ENCODE data around the gene ENTPD8.
"Not testable (repeated sequence)": the region's sequence is repeated elsewhere in the genome, so short reads cannot be mapped to it uniquely, and the experiment has no call there.

ENTPD8 gene

DNA sequence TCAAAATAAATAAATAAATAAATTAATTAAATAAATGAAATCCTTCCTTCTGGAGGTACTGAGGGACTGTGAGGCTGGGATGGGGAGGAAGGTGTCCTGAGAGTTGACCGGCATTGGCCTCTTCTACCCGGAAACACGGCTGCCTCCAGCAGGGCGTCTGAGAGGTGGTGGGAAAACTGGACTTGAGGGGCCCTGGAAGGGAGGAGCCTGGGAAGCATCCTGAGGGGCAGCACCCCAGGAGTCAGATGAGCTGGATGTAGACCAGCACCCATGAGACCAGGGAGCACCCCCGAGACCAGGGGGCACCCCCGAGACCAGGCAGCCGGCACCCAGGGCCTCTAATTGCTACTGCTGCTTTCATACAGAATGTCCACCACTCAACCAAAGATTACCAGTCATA is 26.7 kb upstream of the ENTPD8 start:
- H3K27ac ChIP-seq, result no peak overlapping the region
- TF ChIP-seq, protein P1, sequence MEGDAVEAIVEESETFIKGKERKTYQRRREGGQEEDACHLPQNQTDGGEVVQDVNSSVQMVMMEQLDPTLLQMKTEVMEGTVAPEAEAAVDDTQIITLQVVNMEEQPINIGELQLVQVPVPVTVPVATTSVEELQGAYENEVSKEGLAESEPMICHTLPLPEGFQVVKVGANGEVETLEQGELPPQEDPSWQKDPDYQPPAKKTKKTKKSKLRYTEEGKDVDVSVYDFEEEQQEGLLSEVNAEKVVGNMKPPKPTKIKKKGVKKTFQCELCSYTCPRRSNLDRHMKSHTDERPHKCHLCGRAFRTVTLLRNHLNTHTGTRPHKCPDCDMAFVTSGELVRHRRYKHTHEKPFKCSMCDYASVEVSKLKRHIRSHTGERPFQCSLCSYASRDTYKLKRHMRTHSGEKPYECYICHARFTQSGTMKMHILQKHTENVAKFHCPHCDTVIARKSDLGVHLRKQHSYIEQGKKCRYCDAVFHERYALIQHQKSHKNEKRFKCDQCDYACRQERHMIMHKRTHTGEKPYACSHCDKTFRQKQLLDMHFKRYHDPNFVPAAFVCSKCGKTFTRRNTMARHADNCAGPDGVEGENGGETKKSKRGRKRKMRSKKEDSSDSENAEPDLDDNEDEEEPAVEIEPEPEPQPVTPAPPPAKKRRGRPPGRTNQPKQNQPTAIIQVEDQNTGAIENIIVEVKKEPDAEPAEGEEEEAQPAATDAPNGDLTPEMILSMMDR (conservative IDR thresholded peaks at IDR 0.05), result no peak

DNA sequence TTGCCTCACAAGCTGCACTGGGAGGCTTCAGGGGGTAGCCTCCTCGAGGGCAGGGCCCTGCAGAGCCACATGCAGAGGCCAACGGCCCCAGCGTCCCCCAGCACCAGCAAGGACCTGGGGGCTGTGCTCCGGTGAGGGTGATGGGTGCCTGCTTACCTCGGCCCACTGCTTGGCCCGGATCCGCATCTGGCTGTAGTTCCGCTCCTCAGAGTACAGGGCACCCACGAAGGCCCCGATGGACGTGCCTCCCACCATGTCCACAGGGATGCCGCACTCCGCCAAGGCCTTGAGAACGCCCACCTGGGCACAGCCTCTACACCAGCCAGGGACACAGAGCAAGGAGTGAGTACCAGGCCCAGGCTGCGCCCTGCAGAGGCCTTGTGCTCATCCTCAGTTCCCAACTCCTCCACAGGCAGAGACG is 26.0 kb upstream of the ENTPD8 start:
- no peak overlapping the region for H3K27ac ChIP-seq
- TF ChIP-seq, protein P1 (conservative IDR thresholded peaks at IDR 0.05), result no peak

DNA sequence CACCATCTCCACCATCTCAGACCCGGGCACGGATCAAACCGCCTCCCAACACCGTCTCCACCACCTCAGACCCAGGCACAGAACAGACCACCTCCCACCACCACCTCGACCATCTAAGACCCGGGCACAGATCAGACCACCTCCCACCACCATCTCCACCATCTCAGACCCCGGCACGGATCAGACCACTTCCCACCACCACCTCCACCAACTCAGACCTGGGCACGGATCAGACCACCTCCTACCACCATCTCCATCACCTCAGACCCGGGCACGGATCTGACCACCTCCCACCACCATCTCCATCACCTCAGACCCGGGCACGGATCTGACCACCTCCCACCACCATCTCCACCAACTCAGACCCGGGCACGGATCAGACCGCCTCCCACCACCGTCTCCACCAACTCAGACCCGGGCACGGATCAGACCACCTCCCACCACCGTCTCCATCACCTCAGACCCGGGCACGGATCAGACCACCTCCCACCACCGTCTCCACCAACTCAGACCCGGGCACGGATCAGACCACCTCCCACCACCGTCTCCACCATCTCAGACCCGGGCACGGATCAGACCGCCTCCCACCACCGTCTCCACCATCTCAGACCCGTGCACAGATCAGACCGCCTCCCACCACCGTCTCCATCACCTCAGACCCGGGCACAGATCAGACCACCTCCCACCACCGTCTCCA is 25.4 kb upstream of the ENTPD8 start:
- not testable (repeated sequence) for H3K27ac ChIP-seq

DNA sequence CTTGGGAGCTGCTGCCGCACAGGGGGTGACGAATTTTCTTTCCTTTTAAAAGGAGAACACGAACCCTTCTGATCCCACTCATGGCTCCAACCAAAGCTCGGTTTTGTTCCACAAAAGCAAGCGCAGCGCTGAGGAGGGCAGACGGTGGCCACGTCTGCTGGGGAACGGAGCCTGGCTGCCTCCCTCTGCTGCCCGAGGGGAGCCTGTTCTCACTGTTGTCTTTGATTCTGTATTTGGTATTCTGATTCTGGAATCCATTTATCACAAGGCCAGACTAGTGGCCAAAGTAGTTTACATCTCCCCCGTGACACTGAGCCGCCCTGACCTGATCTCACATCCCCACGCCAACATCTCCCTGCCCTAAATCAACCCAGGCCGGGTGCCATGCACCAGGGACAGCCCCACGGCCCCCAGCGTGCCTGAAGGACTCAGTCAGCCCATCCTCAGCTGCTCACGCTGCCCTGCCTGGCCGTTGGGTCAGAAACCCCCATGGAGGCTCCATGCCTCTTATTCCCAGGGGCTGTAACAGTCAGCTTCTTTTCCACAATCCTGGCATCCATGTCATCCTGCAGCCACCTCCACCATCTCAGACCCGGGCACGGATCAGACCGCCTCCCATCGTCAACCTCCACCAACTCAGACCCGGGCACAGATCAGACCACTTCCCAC is 24.7 kb upstream of the ENTPD8 start:
- TF ChIP-seq, protein P1 (conservative IDR thresholded peaks at IDR 0.05), result no peak
- H3K27ac ChIP-seq, result no peak overlapping the region

DNA sequence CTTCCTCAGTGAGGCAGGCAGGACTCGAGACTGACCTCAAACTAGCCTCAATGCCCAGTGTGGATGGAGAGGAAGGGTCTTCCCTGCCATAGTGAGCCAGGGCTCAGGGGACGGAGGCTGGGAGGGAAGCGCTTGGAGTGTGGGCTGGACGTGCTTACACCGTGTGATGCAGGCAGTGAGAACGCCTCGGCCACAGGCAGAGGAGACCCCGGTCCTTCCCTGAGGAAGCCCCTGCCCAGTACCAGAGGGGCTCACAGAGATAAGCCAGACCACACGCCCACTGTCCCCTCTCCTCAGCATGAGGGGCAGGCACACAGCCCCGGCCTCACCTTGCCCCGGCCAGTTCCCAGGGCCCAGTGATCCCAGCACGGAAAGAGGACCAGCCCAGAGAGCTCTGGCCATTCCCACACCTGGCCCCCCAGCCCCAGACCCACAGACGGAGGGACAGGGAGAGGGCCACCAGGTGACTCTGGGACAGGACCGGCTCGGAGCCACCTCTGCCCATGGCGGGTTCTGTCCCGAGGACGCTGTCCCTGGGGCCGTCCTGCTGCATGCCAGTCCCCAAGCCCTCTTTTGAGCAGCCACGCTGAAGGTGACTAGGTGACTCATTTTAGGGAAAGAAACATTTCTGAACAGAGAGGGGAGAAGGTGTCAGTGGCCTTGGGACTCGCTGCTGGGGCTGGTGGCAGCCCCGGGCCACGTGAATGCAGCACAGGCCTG is 24.0 kb upstream of the ENTPD8 start:
- H3K27ac ChIP-seq, result no peak overlapping the region
- TF ChIP-seq, protein P1 (conservative IDR thresholded peaks at IDR 0.05), result no peak

DNA sequence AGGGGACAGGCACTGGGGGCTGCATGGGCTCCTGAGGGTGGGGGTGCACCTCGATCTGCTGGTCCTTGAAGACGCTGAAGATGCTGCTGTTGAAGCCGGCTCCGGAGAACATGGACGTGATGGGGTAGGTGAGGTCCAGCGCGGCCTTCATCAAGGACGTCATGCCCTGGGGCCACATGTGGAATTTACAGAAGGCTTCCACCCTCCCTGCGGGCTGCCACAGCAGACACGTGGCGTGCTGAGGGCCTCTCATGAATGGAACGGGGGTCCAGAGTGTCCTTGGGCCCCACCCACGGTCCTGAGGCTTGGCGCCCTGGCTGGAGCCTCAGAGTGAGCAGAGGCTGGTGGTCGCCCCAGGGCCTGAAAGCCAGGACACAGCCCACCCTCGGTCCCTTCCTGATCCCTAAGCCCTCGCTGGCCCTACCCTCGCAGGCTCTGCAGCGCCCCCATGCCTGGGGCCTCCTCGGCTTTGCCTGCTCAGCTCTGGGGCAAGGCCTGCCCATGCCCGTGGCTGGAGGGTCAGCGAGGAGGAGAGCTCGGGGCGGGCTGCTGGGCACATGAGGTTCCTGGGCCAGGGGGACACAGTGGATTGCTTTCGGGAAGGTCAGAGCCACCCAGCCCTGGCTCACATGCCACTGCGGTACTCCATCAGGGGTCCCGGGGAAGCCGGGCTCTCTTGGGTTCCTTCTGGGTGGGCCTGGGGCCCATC is 23.3 kb upstream of the ENTPD8 start:
- TF ChIP-seq, protein P1 (conservative IDR thresholded peaks at IDR 0.05), result no peak

DNA sequence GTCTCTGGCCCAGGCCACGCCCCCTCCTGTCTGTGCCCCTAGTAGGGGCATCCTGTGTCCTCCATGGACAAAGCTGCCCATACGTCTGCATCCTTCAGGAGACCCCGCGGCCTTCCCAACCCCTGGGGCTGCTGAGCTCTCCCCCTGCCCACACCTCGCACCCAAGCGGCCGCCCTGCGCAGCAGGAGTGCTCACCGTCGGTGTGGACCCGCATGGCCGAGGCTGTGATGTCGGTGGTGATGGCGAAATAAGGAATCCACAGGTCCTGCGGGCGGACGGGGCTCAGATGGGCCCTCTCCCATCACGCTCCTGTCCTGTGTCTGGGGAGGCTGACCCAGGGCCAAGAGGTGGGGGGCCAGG is 22.8 kb upstream of the ENTPD8 start:
- TF ChIP-seq, protein P1 (conservative IDR thresholded peaks at IDR 0.05), result no peak
- no peak overlapping the region for H3K27ac ChIP-seq

More for the DNA sequence above, 23.3 kb upstream of the ENTPD8 start:
- H3K27ac ChIP-seq, result no peak overlapping the region

All from VCaP (cell line).